H1 (cell line): ENCODE data around the gene AMZ1.

Experiments
- EZH2 ChIP-seq: fragments of 200-600 bp; sonication (generic); IDR thresholded peaks from 2 replicates; pipeline ENCODE4 v1.7.1; 2012; ENCODE audit warnings: low read depth, mild to moderate bottlenecking, moderate library complexity, low read length, inconsistent platforms; ENCODE audit not compliant: severe bottlenecking
- GABPA ChIP-seq: IDR thresholded peaks from 2 replicates; pipeline ENCODE4 v1.6.1; 2011; ENCODE audit warnings: mild to moderate bottlenecking, low read length, moderate library complexity, borderline replicate concordance; ENCODE audit not compliant: insufficient read depth
- GTF2F1 ChIP-seq: IDR thresholded peaks from 2 replicates; pipeline ENCODE4 v1.6.1; 2012; ENCODE audit warnings: low read depth, low read length, improper control_type of control experiment, borderline replicate concordance
- JUND ChIP-seq: IDR thresholded peaks from 2 replicates; pipeline ENCODE4 v1.6.1; 2011; ENCODE audit warnings: mild to moderate bottlenecking, improper control_type of control experiment, low read length
- POLR2A ChIP-seq, 2 experiments: IDR thresholded peaks; 1 replicate in 1 of 2; 2 replicates in 1 of 2; pipeline ENCODE4 v1.6.1; 2011; ENCODE audit warnings: low read depth in 2 of 2, low read length in 2 of 2, mild to moderate bottlenecking in 2 of 2; ENCODE audit errors: control extremely low read depth in 1 of 2
- RAD21 ChIP-seq, 2 experiments: IDR thresholded peaks in 1 of 2; conservative IDR thresholded peaks in 1 of 2; 2 replicates each; pipeline ENCODE4 v1.6.1; 2011; ENCODE audit warnings: low read depth in 2 of 2, low read length in 2 of 2, improper control_type of control experiment in 1 of 2, inconsistent platforms in 1 of 2, mild to moderate bottlenecking in 1 of 2, moderate library complexity in 1 of 2
- SIN3A ChIP-seq, 2 experiments: IDR thresholded peaks in 1 of 2; conservative IDR thresholded peaks in 1 of 2; 2 replicates each; pipeline ENCODE4 v1.6.1; 2011 to 2012; ENCODE audit warnings: low read length in 2 of 2, improper control_type of control experiment in 1 of 2, low read depth in 1 of 2, mild to moderate bottlenecking in 1 of 2
- SRF ChIP-seq: IDR thresholded peaks from 2 replicates; pipeline ENCODE4 v1.6.1; 2011; ENCODE audit warnings: mild to moderate bottlenecking, low read depth, low read length, moderate library complexity
- TAF1 ChIP-seq: IDR thresholded peaks from 2 replicates; pipeline ENCODE4 v1.6.1; 2011; ENCODE audit warnings: mild to moderate bottlenecking, low read depth, low read length
- TCF12 ChIP-seq: IDR thresholded peaks from 2 replicates; pipeline ENCODE4 v1.6.1; 2011; ENCODE audit warnings: low read depth, mild to moderate bottlenecking, low read length
- ZNF274 ChIP-seq: IDR thresholded peaks from 2 replicates; pipeline ENCODE4 v1.7.0; 2012; ENCODE audit warnings: low read length, borderline replicate concordance; ENCODE audit errors: extremely low read depth
- TF ChIP-seq, protein P1 (sequence below): IDR thresholded peaks from 2 replicates; pipeline ENCODE4 v1.6.1; 2012; ENCODE audit warnings: low read length, inconsistent platforms
- TF ChIP-seq, protein P2 (sequence below), 3 experiments: IDR thresholded peaks; 1 replicate in 2 of 3; 2 replicates in 1 of 3; pipeline versions ENCODE4 v1.5.1 to v1.6.1; 2011; ENCODE audit warnings: low read length in 3 of 3, mild to moderate bottlenecking in 3 of 3, inconsistent platforms in 2 of 3, low read depth in 1 of 3, moderate library complexity in 1 of 3; ENCODE audit not compliant: insufficient read depth in 1 of 3; ENCODE audit errors: control extremely low read depth in 1 of 3
- TF ChIP-seq, protein P3 (sequence below): IDR thresholded peaks from 2 replicates; pipeline ENCODE4 v1.6.1; 2012; ENCODE audit warnings: inconsistent platforms

DNA sequence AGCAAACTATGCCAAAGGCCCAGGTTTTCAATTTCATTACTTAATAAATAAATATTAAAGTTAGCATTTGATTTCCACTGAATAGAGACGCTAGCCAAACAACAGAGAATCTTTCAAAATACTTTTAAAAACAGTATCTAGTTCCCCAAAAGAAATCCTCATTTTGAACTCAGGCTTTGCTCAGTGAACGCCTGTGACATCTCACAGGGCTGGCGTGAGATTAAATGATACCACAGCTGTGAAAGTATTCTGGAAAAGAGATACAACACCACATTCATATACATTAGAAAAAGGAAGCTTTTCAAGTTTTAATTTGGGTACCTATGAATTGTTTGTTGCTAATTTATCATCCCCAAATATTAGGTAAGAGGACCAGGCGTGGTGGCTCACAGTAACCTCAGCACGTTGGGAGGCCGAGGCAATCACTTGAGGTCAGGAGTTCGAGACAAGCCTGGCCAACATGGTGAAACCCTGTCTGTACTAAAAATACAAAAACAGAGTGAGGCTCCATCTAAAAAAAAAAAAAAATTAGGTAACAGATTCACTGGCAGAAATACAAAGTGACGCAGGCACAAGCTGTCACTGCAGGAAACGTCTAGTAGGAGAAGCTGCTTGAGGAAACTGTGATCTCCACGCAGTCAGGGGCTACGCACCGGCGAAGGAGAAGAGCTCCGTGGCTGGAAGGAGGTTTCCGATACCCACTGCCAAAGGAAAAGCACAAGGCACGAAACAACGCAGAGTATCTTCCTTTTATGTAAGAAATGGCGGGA is 50.0 kb downstream of the AMZ1 start:
- no peak for TF ChIP-seq TCF12
- TF ChIP-seq SIN3A (conservative IDR thresholded peaks at IDR 0.05 in 1 of 2, IDR thresholded peaks at IDR 0.05 in 1 of 2; ENCODE audit: low read depth in 1 of 2, low read length in 2 of 2): no peak
- TF ChIP-seq, protein P1, sequence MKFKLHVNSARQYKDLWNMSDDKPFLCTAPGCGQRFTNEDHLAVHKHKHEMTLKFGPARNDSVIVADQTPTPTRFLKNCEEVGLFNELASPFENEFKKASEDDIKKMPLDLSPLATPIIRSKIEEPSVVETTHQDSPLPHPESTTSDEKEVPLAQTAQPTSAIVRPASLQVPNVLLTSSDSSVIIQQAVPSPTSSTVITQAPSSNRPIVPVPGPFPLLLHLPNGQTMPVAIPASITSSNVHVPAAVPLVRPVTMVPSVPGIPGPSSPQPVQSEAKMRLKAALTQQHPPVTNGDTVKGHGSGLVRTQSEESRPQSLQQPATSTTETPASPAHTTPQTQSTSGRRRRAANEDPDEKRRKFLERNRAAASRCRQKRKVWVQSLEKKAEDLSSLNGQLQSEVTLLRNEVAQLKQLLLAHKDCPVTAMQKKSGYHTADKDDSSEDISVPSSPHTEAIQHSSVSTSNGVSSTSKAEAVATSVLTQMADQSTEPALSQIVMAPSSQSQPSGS: no peak
- no peak for TF ChIP-seq JUND
- TF ChIP-seq, protein P2, sequence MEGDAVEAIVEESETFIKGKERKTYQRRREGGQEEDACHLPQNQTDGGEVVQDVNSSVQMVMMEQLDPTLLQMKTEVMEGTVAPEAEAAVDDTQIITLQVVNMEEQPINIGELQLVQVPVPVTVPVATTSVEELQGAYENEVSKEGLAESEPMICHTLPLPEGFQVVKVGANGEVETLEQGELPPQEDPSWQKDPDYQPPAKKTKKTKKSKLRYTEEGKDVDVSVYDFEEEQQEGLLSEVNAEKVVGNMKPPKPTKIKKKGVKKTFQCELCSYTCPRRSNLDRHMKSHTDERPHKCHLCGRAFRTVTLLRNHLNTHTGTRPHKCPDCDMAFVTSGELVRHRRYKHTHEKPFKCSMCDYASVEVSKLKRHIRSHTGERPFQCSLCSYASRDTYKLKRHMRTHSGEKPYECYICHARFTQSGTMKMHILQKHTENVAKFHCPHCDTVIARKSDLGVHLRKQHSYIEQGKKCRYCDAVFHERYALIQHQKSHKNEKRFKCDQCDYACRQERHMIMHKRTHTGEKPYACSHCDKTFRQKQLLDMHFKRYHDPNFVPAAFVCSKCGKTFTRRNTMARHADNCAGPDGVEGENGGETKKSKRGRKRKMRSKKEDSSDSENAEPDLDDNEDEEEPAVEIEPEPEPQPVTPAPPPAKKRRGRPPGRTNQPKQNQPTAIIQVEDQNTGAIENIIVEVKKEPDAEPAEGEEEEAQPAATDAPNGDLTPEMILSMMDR (IDR thresholded peaks at IDR 0.05; ENCODE audit: control extremely low read depth in 1 of 3, insufficient read depth in 1 of 3, low read depth in 1 of 3, low read length in 3 of 3): no peak
- no peak for TF ChIP-seq GTF2F1
- TF ChIP-seq GABPA: no peak
- TF ChIP-seq, protein P3, sequence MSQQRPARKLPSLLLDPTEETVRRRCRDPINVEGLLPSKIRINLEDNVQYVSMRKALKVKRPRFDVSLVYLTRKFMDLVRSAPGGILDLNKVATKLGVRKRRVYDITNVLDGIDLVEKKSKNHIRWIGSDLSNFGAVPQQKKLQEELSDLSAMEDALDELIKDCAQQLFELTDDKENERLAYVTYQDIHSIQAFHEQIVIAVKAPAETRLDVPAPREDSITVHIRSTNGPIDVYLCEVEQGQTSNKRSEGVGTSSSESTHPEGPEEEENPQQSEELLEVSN: no peak
- TF ChIP-seq TAF1: no peak
- TF ChIP-seq ZNF274: no peak
- no peak for TF ChIP-seq POLR2A (IDR thresholded peaks at IDR 0.05; ENCODE audit: control extremely low read depth in 1 of 2, low read depth in 2 of 2, low read length in 2 of 2)
- no peak for TF ChIP-seq SRF
- TF ChIP-seq EZH2: no peak
- no peak for TF ChIP-seq RAD21 (IDR thresholded peaks at IDR 0.05 in 1 of 2, conservative IDR thresholded peaks at IDR 0.05 in 1 of 2; ENCODE audit: low read depth in 2 of 2, low read length in 2 of 2)
